HG02588 (cell line): ENCODE results near the gene BAIAP2L2.
"Not testable (repeated sequence)": the region's sequence is repeated elsewhere in the genome, so short reads cannot be mapped to it uniquely, and the experiment has no call there.

Experiments
- ATAC-seq: cut with Tn5 transposase; IDR thresholded peaks from one replicate; pipeline ENCODE4 v1.9.1; 2021; ENCODE audit warnings: mild to moderate bottlenecking, moderate library complexity; ENCODE audit not compliant: unreplicated experiment

The BAIAP2L2 gene

GRCh38 chr22:38110008-38110862, at the start of gene BAIAP2L2:
Gene BAIAP2L2, minus strand, starts transcription at chr22:38110684. Its CDS starts 159 bp downstream, at chr22:38110525.
- no peak for ATAC-seq

GRCh38 chr22:38155703-38156102, 45.2 kb upstream of the BAIAP2L2 start:
- no peak for ATAC-seq

GRCh38 chr22:38154563-38154915, 44.1 kb upstream of the BAIAP2L2 start:
- ATAC-seq: not testable (repeated sequence)

GRCh38 chr22:38153821-38154562, 43.5 kb upstream of the BAIAP2L2 start:
- no peak for ATAC-seq

GRCh38 chr22:38151126-38151500, 40.6 kb upstream of the BAIAP2L2 start:
- no peak for ATAC-seq

- no peak for ATAC-seq
Measured at GRCh38 chr22:38148245-38148644, 37.8 kb upstream of the BAIAP2L2 start.

- not testable (repeated sequence) for ATAC-seq
Measured at GRCh38 chr22:38146166-38146565, 35.7 kb upstream of the BAIAP2L2 start.

- no peak for ATAC-seq
Measured at GRCh38 chr22:38144025-38144405, 33.5 kb upstream of the BAIAP2L2 start.

GRCh38 chr22:38142606-38143005, 32.1 kb upstream of the BAIAP2L2 start:
- no peak for ATAC-seq

GRCh38 chr22:38141217-38141973, 30.9 kb upstream of the BAIAP2L2 start:
- no peak for ATAC-seq

- no peak for ATAC-seq
Measured at GRCh38 chr22:38139901-38140300, 29.4 kb upstream of the BAIAP2L2 start.

- no peak for ATAC-seq
Measured at GRCh38 chr22:38138961-38139360, 28.5 kb upstream of the BAIAP2L2 start.

GRCh38 chr22:38137876-38138687, 27.6 kb upstream of the BAIAP2L2 start:
- no peak for ATAC-seq

GRCh38 chr22:38136607-38137006, 26.1 kb upstream of the BAIAP2L2 start:
- ATAC-seq: no peak

GRCh38 chr22:38135133-38135706, 24.7 kb upstream of the BAIAP2L2 start:
- no peak for ATAC-seq

GRCh38 chr22:38133331-38133730, 22.8 kb upstream of the BAIAP2L2 start:
- ATAC-seq: no peak

- no peak for ATAC-seq
Measured at GRCh38 chr22:38132794-38133193, 22.3 kb upstream of the BAIAP2L2 start.

- no peak for ATAC-seq
Measured at GRCh38 chr22:38132136-38132535, 21.7 kb upstream of the BAIAP2L2 start.

- no peak for ATAC-seq
Measured at GRCh38 chr22:38131399-38131798, 20.9 kb upstream of the BAIAP2L2 start.

GRCh38 chr22:38129856-38130255, 19.4 kb upstream of the BAIAP2L2 start:
- no peak for ATAC-seq
